Posterior cingulate gyrus (tissue), 11 donors: ENCODE results near the gene NONO.
"Not testable (repeated sequence)": the region's sequence is repeated elsewhere in the genome, so short reads cannot be mapped to it uniquely, and the experiment has no call there.

Source experiments
- DNase-seq, 10 donors: peaks; one replicate each; pipeline versions ENCODE4 v3.0.0 to v3.0.0-alpha.2; 2020 to 2021; ENCODE audit warnings: mixed read lengths in 3 of 10
- intact Hi-C: fragments of 100-400 bp; cut with DNase I; formaldehyde crosslinking; loops from one replicate; pipeline ENCODE4 v1.15.1; 2023

NONO gene

DNA sequence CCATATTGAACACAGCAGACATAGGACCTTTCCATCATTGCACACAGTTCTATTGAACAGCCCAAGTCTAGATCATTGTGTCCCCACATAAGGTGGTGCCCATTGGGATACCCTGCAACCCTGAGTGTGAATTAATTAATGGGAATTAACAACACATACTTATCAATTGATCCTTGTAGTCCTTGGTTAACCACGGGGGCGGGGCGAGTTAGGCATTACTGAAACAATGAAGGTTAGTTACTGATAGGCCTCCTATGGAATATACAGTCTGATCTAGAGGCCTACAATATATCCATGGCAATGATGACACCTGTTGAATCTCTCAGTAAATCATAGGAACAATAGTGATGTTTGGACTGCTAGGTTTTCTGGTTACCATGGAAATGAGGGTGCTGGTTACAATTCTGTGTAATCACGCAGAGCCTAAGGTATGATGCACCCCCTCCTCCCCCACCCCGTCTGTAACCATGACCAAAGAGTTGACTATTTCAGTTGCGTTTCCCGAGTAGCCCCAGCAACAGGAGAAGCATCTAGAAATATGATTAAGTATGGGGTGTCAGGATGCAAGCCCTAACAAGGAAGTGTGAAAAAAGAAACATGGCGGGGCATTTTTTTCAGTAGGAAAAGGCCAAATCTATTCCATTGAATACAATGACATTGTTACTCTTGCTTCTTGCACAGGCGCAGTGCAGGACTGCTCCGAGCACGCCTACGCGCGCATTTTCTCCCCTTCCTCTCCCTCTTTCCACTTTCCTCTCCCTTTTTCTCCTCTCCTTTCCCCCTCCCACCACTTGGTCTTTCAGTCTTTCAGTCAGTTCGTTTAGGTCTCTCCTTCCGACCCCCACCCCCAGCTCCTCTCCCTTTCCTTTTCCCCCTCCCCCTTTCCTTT is 677 bp upstream of the NONO start:
- intact Hi-C loops = loop anchor here (2.0 to 5.0 kb wide), 2 partner anchors 28 to 85 kb away; partner anchors contain the start of genes TAF1 and ZMYM3

DNA sequence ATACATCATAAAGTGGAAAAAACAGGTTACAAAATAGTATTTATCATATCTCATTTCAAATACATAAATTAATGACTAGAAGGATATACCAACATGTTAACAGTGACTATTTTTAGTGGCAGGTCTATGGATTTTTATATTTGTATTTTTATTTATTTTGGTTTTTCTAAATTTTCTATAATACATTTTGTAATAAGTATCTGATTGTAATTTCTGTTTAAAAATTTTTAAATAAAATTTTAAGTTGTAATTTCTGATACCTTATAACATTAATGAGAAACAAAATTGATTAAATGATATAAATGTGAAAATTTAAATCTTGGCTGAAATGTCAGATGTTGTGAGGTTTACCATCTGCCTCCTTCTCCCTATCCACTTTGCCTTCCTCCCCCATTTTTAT is 2.5 kb downstream of the NONO start:
- no peak for DNase-seq
- intact Hi-C loops = no loop called here

More for the DNA sequence above, 677 bp upstream of the NONO start:
- no peak for DNase-seq

GRCh38 chrX:71291381-71291780 is 7.9 kb downstream of the NONO start:
- intact Hi-C loops = no loop called here
- DNase-seq = no peak

- no peak for DNase-seq
- intact Hi-C loops = no loop called here
Measured at GRCh38 chrX:71292669-71293365, 9.4 kb downstream of the NONO start.

DNA sequence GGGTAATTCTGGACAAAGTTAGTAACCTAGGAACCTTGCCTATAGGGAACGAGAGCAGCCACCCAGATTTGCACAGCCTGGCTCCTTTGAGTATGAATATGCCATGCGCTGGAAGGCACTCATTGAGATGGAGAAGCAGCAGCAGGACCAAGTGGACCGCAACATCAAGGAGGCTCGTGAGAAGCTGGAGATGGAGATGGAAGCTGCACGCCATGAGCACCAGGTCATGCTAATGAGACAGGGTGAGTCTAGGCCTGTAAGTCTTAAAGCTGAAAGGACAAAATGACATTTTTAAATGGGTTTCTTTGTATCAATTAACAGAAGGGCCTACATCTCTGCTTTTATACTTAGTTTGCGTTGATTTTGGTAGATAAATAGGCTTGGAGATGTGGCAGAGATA is 13.4 kb downstream of the NONO start:
- intact Hi-C loops = no loop called here
- peak in 1 of 10 donors; percentile 33 for DNase-seq

DNA sequence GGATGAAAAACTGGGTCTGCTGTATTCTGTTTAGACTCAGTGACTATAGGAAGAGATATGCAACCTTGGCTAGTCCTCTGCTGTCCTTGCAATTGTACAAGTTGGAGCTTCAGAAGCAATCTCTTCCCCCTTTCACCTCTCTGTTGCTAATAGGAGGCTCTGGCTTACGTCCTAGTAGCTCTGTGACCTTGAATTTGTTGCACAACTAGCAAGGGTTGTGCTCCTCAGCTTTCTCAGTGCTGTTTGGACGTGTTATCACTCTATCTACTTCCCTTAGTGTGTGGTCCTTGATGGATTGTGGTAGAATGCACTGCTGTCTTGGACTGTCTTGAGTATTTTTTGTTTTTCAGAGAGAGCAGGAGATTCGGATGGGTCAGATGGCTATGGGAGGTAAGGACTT is 14.7 kb downstream of the NONO start:
- intact Hi-C loops = no loop called here
- no peak for DNase-seq

GRCh38 chrX:71300064-71300463 is 16.6 kb downstream of the NONO start:
- DNase-seq, intact Hi-C loops: not testable (repeated sequence)

- DNase-seq = peak in 1 of 10 donors; percentile 38
- intact Hi-C loops = not testable (repeated sequence)
Measured at GRCh38 chrX:71300495-71300894, 17.1 kb downstream of the NONO start.

DNA sequence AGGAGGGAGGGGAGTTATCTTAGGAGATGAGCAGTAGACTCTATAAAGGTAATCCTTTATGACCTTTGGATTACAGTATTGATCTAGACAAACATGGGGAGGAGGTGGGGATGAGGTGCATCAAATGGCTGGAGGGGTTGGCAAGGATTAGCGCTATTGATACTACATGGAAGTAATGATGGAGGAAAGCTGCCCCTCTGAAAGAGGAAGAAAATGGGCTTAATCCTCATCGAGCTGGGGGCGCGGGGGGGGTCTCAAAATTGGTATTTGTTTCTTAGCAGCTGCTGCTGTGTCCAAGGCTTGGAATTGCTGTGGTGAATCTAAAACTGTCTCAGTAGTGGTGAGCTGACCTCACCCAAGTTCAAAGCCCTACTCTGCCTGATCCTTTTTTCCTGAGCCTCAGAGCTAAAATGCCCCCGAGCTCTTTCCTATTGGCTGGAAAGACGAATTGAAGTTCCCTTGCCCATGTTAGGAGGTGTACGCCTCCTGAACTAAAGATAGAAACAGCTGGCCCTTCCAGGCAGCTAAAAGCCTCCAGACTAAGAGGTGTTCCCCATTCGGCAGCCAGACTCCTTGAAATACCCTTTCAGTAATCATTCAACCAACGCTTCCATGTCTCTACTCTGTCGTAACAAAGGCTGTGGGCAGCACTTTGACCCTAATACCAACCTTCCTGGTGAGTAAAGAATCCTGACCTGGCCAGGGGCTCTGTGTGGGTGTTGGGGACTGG is 17.9 kb downstream of the NONO start, which contains the start of gene ITGB1BP2:
TSS of gene ITGB1BP2 (plus strand) at position 556 of the 730 bp plus-strand sequence. CDS start at position 613, 57 bp downstream.
- DNase-seq = peak in 1 of 10 donors; percentile 2
- intact Hi-C loops = no loop called here

DNA sequence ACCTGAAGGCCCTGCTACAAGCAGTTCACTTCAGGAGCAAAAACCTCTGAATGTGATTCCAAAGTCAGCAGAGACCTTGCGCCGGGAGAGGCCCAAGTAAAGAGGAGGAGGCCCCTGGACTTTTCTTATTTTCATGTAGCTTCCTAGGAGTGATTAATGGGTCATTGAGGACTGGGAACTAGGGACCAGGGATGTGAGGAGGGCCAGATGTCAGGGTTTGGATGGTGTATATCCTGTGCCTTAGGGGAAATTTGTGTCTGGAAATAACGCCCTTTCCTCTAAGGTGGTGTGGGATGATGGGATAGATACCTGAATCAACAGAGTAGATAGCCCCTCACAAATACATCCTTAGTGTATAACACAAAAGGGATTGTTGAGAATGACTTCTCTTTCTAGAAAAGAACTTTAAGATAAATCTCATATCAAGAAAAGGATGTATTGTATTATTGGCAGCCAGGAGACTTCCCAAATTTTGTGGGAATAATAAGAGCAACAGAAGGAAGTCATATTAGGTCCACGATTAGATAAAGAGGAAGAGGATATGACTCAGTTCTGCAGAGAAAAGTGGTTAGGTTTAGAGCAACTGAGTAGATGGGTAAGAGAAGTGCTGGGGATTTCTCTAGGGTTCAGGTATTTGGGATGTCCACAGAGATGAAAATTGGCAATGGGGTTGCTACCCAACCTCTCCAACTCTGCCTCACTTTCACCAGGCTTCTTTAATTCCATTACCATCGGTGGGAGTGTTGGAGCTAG is 19.2 kb downstream of the NONO start:
- intact Hi-C loops = no loop called here
- no peak for DNase-seq

- intact Hi-C loops = no loop called here
- DNase-seq = no peak
Measured at GRCh38 chrX:71304561-71304960, 21.1 kb downstream of the NONO start.

GRCh38 chrX:71315917-71316316 is 32.5 kb downstream of the NONO start:
- intact Hi-C loops = no loop called here
- DNase-seq = no peak

DNA sequence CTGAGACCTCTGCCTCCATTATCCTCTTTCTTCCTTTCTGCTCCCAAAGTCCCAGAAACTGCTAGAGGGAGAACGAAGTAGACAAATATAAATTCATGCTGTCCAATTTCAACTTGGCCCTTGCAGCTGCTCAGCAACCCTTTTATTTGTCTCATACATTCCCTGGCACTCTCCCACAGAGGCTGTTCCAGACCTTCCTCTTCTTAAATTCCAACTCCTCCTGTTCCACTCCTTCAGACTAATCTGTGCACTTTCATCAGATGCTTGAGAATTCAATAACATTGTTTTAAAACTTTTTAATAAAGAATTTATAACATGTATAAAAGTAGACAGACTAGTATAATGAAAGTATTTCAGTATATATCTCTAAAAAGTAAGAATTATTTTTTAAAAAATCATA is 33.5 kb downstream of the NONO start:
- intact Hi-C loops, DNase-seq: not testable (repeated sequence)

DNA sequence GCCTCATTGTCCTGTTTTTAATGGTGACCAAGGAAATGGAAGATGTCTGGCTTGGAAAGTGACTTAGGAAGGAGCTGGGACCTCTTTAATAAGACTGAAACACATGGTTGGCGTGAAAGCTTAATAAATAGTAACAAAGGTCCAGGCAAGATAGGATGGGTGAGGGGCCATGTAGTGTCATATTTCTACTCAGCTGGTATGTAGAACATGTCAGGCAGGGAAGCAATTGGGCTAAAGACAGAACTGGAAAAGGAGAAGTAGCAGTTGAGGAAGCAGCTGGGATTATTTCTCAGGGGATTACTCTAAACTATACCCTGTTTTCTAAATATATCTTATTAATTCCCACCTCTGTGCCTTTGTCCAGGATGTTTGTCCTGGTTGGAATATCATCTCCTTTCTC is 36.7 kb downstream of the NONO start:
- intact Hi-C loops = no loop called here
- no peak for DNase-seq

DNA sequence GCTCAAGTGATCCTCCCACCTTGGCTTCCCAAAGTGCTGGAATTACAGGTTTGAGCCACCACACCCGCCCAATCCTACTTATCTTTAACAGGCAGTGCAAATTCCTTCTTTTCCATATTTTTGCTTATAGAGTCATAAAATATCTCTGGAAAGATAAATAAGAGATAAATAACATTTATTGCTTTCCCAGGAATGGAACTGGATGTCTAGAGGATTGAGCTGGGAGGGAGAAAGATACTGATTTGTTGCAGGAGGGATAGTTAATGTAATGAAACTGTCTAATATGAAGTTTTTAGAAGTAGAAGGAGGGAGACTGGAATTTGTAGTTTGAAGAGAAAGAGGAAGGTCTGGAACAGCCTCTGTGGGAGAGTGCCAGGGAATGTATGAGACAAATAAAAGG is 38.3 kb downstream of the NONO start:
- intact Hi-C loops = no loop called here
- DNase-seq = no peak

DNA sequence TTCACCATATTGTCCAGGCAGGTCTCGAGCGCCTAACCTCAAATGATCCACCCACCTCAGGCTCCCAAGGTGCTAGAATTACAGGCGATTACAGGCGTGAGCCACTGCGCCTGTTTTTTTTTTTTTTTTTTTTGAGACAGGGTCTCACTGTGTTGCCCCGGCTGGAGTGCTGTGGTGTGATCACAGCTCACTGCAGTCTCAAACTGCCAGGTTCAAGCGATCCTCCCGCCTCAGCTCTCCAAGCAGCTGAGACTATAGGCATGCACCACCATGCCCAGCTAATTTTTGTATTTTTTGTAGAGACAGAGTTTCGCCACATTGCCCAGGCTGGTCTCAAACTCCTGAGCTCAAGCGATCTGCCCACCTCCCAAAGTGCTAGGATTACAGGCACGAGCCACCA is 41.0 kb downstream of the NONO start:
- intact Hi-C loops = not testable (repeated sequence)

DNA sequence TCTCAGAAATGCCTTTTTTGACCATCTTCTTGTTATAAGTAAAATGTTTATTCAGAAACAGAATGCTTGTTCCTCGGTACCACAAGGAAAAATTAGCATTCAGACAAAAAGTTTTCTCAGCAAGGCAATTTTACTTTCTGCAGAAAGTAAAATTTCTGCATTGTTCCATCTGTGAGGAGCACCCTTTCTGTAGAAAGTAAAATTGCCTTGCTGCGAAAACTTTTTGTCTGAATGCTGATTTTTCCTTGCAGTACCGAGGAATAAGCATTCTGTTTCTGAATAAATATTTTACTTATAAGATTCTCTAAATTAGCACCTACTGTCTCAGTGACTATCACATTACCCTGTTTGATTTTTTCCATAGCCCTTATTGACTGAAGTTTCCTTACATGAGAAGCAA is 43.0 kb downstream of the NONO start:
- DNase-seq = no peak
- intact Hi-C loops = no loop called here

More for the DNA sequence above, 41.0 kb downstream of the NONO start:
- not testable (repeated sequence) for DNase-seq

DNA sequence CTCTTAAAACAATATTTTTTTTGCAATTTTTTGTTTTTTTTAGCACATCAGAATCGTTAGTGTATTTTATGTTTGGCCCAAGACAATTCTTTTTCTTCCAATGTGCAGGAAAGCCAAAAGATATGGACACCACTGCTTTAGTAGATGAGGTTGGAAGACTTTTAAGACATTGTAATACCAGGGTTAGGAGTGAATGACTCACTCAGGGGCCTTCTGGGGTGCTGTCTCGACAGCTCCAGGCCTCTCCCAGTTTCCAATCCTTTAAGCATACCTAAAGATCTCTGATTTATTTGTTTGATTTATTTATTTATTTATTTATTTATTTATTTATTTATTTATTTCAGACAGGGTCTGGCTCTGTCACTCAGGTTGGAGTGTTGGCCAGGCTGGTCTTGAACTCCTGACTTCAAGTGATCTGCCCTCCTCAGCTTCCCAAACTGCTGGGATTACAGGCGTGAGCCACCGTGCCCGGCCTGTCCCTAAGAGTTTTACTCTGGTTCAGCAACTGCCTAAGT is 65.8 kb downstream of the NONO start:
- intact Hi-C loops, DNase-seq: not testable (repeated sequence)

GRCh38 chrX:71349867-71350266 is 66.4 kb downstream of the NONO start:
- DNase-seq, intact Hi-C loops: not testable (repeated sequence)
